Loucy (cell line): ENCODE data around the gene BOD1L1.

ENCODE experiments used
- CTCF ChIP-seq: fragments of 200-600 bp; sonication (generic); conservative IDR thresholded peaks from 2 replicates; pipeline ENCODE4 v1.5.1; 2014; ENCODE audit warnings: mild to moderate bottlenecking, antibody characterized with exemption, low read length
- EZH2phosphoT487 ChIP-seq: fragments of 200-600 bp; IDR thresholded peaks from 2 replicates; pipeline ENCODE4 v1.6.1; 2018; ENCODE audit warnings: antibody characterized with exemption, mild to moderate bottlenecking, moderate library complexity, borderline replicate concordance

GRCh38 chr4:13558881-13559280, 68.6 kb downstream of the BOD1L1 start:
- TF ChIP-seq CTCF: no peak
- no peak for TF ChIP-seq EZH2phosphoT487
